ENCODE results near the gene ALDOA. TPM values are rescaled to one million over a fixed set of nuclear protein-coding genes. Genes with fewer than 3 reads are reported as not detected.
"Not testable (repeated sequence)": the region's sequence is repeated elsewhere in the genome, so short reads cannot be mapped to it uniquely, and the experiment has no call there.

Gene ALDOA
- polyA plus RNA-seq, 3 donors = 472 to 699 (median 578) TPM

GRCh38 chr16:30030011-30030685 lies 35.4 kb upstream of the ALDOA start:
- DNase-seq (ENCODE audit: extremely low read depth in 1 of 11, low read depth in 9 of 11, low spot score in 4 of 11) = no peak

- peak in 1 of 11 donors; percentile 18 for DNase-seq (ENCODE audit: extremely low read depth in 1 of 11, low read depth in 9 of 11, low spot score in 4 of 11)
Measured at GRCh38 chr16:30030841-30031413, 34.6 kb upstream of the ALDOA start, which contains the start of gene TLCD3B. TLCD3B (minus strand) TSS chr16:30031271; CDS start chr16:30030527, 744 bp downstream.

DNA sequence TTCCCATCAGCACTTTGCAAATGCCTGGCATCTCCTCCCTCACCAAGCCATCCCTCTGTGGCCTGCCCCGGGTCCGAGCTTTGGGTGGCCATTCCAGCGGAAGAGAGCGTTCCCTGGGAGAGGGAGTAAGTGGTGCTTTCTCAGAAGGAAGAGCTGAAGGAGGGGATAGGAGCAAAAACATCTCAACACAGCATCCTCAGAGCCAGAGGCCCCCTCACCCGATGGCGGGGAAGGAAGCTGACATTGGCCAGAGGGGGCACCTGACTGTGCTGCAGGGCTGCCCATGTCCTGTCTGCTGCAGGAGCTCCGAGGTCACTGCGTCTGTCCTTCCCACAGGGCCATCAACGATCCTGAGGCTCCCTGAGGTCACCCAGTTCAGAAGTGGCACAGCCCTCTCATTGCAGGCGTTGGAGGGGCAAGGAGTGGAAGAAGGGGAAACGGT lies 34.1 kb upstream of the ALDOA start:
- DNase-seq (ENCODE audit: extremely low read depth in 1 of 11, low read depth in 9 of 11, low spot score in 4 of 11) = no peak

GRCh38 chr16:30032083-30032819 lies 33.3 kb upstream of the ALDOA start:
- DNase-seq (ENCODE audit: extremely low read depth in 1 of 11, low read depth in 9 of 11, low spot score in 4 of 11) = peak in 6 of 11 donors; percentile 47 to 72 (median 53)

DNA sequence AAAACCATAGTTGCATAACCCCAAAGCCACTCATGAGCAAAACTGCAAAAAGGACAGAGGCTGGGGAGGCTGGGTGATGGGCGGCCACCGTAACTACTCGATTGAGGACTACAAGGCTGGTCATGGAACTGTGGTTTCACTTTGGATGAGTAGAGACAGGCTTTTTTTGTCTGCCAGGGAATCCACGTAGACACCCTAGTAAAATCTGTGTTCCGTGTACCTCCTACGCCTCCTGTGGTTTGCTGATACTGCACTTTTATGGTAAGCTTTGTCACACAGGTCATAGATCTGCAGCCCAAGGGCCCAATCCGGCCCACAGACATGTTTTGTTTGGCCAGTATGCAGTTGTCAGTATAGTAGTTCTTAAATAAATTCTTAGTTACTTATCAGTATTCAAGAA lies 32.3 kb upstream of the ALDOA start:
- no peak for DNase-seq (ENCODE audit: extremely low read depth in 1 of 11, low read depth in 9 of 11, low spot score in 4 of 11)

- no peak for DNase-seq (ENCODE audit: extremely low read depth in 1 of 11, low read depth in 9 of 11, low spot score in 4 of 11)
Measured at GRCh38 chr16:30040221-30040620, 25.3 kb upstream of the ALDOA start.

DNA sequence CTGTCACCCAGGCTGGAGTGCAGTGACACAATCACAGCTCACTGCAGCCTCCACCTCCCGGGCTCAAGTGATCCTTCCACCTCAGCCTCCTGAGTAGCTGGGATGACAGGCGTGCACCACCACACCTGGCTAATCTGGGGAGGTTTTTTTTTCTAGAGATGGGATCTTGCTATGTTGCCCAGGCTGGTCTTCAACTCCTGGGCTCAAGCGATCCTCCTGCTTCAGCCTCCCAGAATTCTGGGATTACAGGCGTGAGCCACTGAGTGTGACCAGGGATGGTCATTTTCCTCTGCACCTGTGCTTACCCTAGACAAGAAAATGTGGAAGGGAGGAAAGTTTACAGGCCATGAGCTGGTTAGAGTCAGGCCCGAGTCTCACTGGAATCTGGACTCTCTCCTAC lies 24.9 kb upstream of the ALDOA start:
- DNase-seq (ENCODE audit: extremely low read depth in 1 of 11, low read depth in 9 of 11, low spot score in 4 of 11) = not testable (repeated sequence)

- no peak for DNase-seq (ENCODE audit: extremely low read depth in 1 of 11, low read depth in 9 of 11, low spot score in 4 of 11)
Measured at GRCh38 chr16:30041841-30042240, 23.7 kb upstream of the ALDOA start.

GRCh38 chr16:30046178-30046577 lies 19.4 kb upstream of the ALDOA start:
- no peak for DNase-seq (ENCODE audit: extremely low read depth in 1 of 11, low read depth in 9 of 11, low spot score in 4 of 11)

DNA sequence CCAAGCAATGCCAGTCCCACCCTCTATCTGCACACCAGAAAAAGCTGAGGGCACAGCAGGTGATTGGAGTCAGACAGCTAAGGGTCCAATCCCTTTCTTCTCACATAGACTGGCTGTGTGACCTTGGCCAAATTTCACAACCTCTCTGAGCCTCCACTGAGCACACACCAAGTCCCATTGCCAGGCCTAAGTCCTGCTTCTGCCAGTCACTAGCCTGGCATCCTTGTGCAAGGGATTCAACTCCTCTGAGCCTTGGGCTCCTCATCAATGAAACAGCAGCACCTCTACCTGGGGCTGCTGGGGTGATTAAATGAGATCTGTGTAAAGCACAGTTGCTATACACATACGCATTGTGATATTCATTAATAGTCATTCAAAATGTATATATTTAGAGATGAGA lies 19.0 kb upstream of the ALDOA start:
- no peak for DNase-seq (ENCODE audit: extremely low read depth in 1 of 11, low read depth in 9 of 11, low spot score in 4 of 11)

DNA sequence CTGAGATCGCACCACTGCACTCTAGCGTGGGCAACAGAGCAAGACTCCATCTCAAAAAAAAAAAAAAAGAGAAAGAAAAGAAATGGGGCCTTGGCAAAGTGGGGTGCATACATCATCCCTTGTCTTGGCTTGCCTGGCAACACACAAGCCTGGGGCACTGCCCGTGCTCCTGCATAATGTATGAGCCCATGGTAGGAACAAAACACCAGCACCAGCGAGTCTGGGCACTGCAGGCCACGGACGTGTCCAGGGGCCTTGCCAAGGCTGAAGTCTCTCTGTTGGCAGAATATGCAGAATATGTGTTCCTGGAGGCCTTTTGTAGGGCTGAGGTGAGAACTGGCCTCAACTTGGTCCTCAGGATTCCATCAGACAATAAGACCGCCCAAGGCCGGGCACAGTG lies 15.7 kb upstream of the ALDOA start:
- DNase-seq (ENCODE audit: extremely low read depth in 1 of 11, low read depth in 9 of 11, low spot score in 4 of 11) = no peak

DNA sequence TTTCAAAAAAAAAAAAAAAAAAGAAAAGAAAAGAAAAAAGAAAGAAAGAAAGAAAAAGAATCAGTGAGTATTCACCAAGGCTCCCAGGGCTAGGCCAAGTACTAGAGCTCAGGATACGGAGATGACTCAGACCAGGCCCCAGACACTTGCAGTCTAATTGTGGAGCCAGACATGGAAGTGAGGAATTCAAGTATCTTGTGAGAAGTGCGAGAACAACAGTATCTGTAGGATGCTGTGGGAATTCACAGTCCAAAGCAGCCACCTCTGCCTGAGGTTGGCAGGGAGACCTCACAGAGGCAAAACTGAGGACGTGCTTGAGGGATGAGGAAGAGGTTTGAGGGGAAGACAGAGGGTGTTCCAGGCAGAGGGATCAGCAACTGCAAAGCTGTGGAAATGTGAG lies 14.0 kb upstream of the ALDOA start:
- no peak for DNase-seq (ENCODE audit: extremely low read depth in 1 of 11, low read depth in 9 of 11, low spot score in 4 of 11)

DNA sequence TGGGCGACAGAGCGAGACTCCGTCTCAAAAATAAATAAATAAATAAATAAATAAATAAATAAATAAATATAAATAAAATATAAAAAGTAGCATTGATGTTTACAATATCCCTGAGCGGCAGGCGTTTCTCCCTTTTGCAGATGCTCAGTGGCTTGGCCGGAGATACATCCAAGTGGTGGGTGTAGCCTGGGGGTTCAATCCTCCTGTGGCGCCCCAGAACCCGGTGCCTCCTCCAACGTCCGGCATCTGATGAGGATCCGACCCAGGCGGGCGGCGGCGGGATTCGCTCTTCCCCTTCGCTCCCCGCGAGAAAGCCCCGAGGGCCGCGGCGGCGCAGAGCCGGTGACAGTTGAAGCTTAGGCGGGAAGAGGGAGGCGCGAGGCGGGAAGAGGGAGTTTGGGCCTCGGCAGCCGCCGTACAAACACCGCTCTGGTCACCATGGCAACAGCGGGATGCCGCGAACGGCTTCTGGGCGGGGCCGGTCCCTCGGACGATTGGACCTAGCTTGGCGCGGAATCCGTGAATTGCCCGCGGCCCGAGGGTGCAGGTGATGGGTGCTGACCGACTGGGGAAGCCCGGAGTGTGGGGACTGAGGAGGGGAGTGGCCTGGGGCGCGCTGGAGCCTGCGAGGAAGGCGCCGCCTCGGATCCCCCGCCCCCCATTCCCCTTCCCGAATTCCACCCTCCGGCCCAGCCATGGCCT lies 12.7 kb upstream of the ALDOA start:
- DNase-seq (ENCODE audit: extremely low read depth in 1 of 11, low read depth in 9 of 11, low spot score in 4 of 11) = peak in 9 of 11 donors; percentile 77 to 91 (median 85)

DNA sequence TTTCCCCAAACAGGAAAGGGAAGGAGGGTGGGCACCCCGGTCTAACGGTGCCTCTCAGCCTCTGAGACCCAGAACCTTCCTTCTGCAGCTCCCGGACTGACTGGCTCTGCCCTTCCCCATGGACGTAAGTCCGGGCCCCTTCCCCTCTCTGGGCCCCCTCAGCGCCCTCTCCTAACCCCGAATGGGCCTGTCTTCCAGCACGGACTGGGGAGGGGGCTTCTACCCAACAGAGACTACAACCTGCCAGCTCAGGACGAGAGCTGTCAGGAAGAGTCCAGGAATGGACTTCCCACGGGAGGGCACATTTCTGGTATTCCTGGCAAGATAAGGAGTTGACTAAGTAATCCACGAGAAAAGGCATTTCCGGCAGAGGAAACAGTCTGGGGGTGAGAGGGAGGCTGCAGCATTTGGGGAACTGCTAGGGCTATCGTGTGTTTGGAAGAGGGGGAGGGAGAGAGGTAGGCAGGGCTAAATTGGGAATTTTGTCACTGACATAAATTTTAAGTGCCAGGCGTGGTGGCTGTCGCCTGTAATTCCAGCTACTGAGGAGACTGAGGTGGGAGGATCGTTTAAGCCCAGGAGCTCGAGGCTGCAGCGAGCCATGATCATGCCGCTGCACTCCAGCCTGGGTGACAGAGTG lies 12.1 kb upstream of the ALDOA start:
- DNase-seq (ENCODE audit: extremely low read depth in 1 of 11, low read depth in 9 of 11, low spot score in 4 of 11) = no peak

GRCh38 chr16:30054451-30054850 lies 11.1 kb upstream of the ALDOA start:
- no peak for DNase-seq (ENCODE audit: extremely low read depth in 1 of 11, low read depth in 9 of 11, low spot score in 4 of 11)

- no peak for DNase-seq (ENCODE audit: extremely low read depth in 1 of 11, low read depth in 9 of 11, low spot score in 4 of 11)
Measured at GRCh38 chr16:30054959-30055553, 10.5 kb upstream of the ALDOA start.

DNA sequence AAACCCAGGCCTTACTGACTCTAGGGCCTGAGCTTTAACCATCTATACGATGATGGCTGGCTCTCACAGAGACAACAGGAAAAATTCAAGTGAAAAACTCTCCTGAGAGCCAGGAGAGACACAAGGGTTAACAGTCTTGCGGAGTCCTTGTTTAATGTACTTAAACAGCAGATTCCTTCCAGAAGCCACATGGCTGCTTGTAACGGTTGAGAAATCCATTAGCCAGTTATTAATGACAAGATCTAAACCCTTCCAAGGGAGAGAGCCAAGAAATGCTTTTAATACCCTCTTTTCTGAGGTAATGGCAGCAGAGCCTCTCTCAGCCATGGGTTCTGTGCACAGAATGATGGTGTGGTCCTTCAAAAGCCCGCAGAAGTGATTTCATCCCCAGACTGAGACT lies 5.2 kb upstream of the ALDOA start:
- DNase-seq (ENCODE audit: extremely low read depth in 1 of 11, low read depth in 9 of 11, low spot score in 4 of 11) = no peak

DNA sequence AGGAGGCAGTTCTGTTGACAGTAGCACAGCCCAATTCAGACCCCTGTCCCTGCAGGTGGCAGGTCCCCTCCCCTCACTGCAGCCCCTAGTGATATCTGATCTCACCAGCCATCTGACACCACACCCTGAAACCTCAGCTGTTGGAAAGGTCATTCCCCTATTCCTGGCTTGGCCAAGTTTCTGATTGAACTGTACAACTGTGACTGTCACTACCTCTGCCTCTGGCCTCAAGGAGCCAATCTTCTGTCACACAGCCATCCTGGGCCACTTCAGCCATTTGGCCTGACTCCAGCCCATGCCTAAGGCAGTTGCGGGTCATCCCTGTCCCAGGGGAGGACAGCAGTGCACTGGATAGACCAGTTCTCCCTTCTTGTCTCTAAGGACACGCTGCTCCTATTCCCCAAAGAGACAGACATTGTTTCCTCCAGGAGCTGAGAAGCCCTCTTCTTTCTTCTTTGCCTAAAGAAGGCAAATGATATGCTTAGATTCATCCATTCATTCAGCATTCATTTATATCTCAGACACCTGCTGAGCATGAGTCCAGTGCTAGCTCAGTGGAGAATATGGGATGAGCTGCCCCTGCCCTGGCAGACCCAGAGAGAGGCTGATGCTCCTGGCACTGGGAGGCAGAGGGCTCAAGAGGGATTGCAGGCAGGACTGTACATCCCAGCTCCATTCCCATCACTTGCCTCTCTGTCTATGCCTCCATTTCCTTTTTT lies 4.6 kb upstream of the ALDOA start:
- DNase-seq (ENCODE audit: extremely low read depth in 1 of 11, low read depth in 9 of 11, low spot score in 4 of 11) = no peak

Measured in renal cortex interstitium (tissue), 11 donors.